ENCODE data around the gene CNN2. TPM values are rescaled to one million over a fixed set of nuclear protein-coding genes. Genes with fewer than 3 reads are reported as not detected.

CNN2 gene
- total RNA-seq, 1 experiment from 2014 or later, result 194 TPM

DNA sequence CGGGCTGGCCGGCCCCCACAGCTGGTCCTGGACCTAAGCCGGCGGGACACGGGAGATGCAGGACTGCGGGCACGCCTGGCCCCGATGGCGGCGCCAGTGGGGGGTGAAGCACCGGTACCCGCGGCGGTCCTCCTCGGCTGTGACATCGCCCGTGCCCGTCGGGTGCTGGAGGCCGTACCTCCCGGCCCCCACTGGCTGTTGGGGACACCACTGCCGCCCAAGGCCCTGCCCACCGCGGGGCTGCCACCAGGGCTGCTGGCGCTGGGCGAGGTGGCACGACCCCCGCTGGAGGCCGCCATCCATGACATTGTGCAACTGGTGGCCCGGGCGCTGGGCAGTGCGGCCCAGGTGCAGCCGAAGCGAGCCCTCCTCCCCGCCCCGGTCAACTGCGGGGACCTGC lies 23.1 kb upstream of the CNN2 start:
- Mint-ChIP-seq H3K27ac (ENCODE audit: unreplicated experiment) (no peak overlapping the region), H3K4me3 (ENCODE audit: unreplicated experiment) (no peak overlapping the region), H3K36me3 (ENCODE audit: insufficient read depth, unreplicated experiment) (peaks cover 36% of the 10 kb centered on the region), H3K4me1 (ENCODE audit: low read depth, unreplicated experiment) (no peaks in the 10 kb centered on the region), H3K27me3 (ENCODE audit: insufficient read depth, unreplicated experiment) (peaks cover 12% of the 10 kb centered on the region), H3K9me3 (ENCODE audit: unreplicated experiment) (no peaks in the 10 kb centered on the region)
- Histone ChIP-seq H3K9me3 (no peaks in the 10 kb centered on the region), H3K27me3 (replicated peaks; ENCODE audit: control insufficient read depth, insufficient read depth, low read length) (peaks cover 2% of the 10 kb centered on the region; the same call in 1 of the 2 replicates), H3K36me3 (ENCODE audit: control insufficient read depth, insufficient read depth, low read length) (no peaks in the 10 kb centered on the region), H3K4me3 (ENCODE audit: low read depth, low read length) (no peak overlapping the region), H3K4me1 (peaks cover 9% of the 10 kb centered on the region; the same call in 1 of the 2 replicates)
- BruUV-seq (replicated peaks), result no TSS peak
- ChIA-PET CTCF (no interaction called here), POLR2A (no interaction called here)
- no peak for DNase-seq
- intact Hi-C loops (cut with micrococcal nuclease; ENCODE audit: unreplicated experiment), result no loop called here
- TF ChIP-seq, protein P1, sequence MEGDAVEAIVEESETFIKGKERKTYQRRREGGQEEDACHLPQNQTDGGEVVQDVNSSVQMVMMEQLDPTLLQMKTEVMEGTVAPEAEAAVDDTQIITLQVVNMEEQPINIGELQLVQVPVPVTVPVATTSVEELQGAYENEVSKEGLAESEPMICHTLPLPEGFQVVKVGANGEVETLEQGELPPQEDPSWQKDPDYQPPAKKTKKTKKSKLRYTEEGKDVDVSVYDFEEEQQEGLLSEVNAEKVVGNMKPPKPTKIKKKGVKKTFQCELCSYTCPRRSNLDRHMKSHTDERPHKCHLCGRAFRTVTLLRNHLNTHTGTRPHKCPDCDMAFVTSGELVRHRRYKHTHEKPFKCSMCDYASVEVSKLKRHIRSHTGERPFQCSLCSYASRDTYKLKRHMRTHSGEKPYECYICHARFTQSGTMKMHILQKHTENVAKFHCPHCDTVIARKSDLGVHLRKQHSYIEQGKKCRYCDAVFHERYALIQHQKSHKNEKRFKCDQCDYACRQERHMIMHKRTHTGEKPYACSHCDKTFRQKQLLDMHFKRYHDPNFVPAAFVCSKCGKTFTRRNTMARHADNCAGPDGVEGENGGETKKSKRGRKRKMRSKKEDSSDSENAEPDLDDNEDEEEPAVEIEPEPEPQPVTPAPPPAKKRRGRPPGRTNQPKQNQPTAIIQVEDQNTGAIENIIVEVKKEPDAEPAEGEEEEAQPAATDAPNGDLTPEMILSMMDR (IDR thresholded peaks at IDR 0.05; ENCODE audit: insufficient read depth in 1 of 2, low read depth in 1 of 2, low read length in 1 of 2, severe bottlenecking in 1 of 2, unreplicated experiment in 1 of 2), result no peak

DNA sequence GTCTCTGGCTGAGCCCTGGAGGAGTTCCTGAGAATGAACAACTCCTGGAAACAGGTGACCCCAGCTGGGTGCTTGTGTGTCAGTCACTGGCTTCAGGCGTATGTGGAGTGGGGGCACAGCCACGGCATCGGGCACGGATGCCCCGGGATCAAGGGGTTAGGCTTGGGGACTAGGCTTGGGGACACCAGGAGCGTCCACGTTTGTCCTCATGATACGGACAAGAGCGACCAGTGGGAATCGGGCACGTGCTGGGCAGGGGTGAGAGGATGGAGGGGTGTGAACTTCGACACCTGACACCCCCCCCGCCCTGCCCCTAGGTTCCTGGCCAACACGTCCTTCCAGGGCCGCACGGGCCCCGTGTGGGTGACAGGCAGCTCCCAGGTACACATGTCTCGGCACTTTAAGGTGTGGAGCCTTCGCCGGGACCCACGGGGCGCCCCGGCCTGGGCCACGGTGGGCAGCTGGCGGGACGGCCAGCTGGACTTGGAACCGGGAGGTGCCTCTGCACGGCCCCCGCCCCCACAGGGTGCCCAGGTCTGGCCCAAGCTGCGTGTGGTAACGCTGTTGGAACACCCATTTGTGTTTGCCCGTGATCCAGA lies 22.1 kb upstream of the CNN2 start:
- no peaks in the 10 kb centered on the region for H3K4me1 Mint-ChIP-seq (ENCODE audit: low read depth, unreplicated experiment)

DNA sequence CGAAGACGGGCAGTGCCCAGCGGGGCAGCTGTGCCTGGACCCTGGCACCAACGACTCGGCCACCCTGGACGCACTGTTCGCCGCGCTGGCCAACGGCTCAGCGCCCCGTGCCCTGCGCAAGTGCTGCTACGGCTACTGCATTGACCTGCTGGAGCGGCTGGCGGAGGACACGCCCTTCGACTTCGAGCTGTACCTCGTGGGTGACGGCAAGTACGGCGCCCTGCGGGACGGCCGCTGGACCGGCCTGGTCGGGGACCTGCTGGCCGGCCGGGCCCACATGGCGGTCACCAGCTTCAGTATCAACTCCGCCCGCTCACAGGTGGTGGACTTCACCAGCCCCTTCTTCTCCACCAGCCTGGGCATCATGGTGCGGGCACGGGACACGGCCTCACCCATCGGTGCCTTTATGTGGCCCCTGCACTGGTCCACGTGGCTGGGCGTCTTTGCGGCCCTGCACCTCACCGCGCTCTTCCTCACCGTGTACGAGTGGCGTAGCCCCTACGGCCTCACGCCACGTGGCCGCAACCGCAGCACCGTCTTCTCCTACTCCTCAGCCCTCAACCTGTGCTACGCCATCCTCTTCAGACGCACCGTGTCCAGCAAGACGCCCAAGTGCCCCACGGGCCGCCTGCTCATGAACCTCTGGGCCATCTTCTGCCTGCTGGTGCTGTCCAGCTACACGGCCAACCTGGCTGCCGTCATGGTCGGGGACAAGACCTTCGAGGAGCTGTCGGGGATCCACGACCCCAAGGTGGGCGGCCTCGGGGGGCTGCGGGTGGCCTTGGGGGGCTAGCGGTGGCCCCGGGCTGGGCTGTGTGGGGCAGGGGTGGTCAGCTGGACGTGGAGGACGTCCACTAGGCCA lies 21.4 kb upstream of the CNN2 start:
- no peaks in the 10 kb centered on the region for H3K4me1 Mint-ChIP-seq (ENCODE audit: low read depth, unreplicated experiment)
- ChIA-PET POLR2A (no interaction called here), CTCF (no interaction called here)
- Histone ChIP-seq H3K36me3 (ENCODE audit: control insufficient read depth, insufficient read depth, low read length) (no peaks in the 10 kb centered on the region), H3K4me1 (peaks cover 9% of the 10 kb centered on the region; the same call in 1 of the 2 replicates), H3K4me3 (ENCODE audit: low read depth, low read length) (no peak overlapping the region), H3K9me3 (no peaks in the 10 kb centered on the region), H3K27me3 (replicated peaks; ENCODE audit: control insufficient read depth, insufficient read depth, low read length) (no peaks in the 10 kb centered on the region)
- no peak overlapping the region for H3K27ac Mint-ChIP-seq (ENCODE audit: unreplicated experiment)
- TF ChIP-seq, protein P1 (IDR thresholded peaks at IDR 0.05; ENCODE audit: insufficient read depth in 1 of 2, low read depth in 1 of 2, low read length in 1 of 2, severe bottlenecking in 1 of 2, unreplicated experiment in 1 of 2), result no peak
- intact Hi-C loops (cut with micrococcal nuclease; ENCODE audit: unreplicated experiment), result no loop called here
- BruUV-seq (replicated peaks), result no TSS peak
- H3K36me3 Mint-ChIP-seq (ENCODE audit: insufficient read depth, unreplicated experiment), result peaks cover 30% of the 10 kb centered on the region
- no peaks in the 10 kb centered on the region for H3K9me3 Mint-ChIP-seq (ENCODE audit: unreplicated experiment)
- H3K4me3 Mint-ChIP-seq (ENCODE audit: unreplicated experiment), result no peak overlapping the region
- no peak for DNase-seq
- H3K27me3 Mint-ChIP-seq (ENCODE audit: insufficient read depth, unreplicated experiment), result peaks cover 7% of the 10 kb centered on the region

More for the DNA sequence above, 22.1 kb upstream of the CNN2 start:
- DNase-seq, result no peak
- Mint-ChIP-seq H3K27me3 (ENCODE audit: insufficient read depth, unreplicated experiment) (peaks cover 8% of the 10 kb centered on the region), H3K9me3 (ENCODE audit: unreplicated experiment) (no peaks in the 10 kb centered on the region), H3K27ac (ENCODE audit: unreplicated experiment) (no peak overlapping the region), H3K4me3 (ENCODE audit: unreplicated experiment) (no peak overlapping the region), H3K36me3 (ENCODE audit: insufficient read depth, unreplicated experiment) (peaks cover 30% of the 10 kb centered on the region)
- Histone ChIP-seq H3K9me3 (no peaks in the 10 kb centered on the region), H3K27me3 (replicated peaks; ENCODE audit: control insufficient read depth, insufficient read depth, low read length) (peaks cover 1% of the 10 kb centered on the region; the same call in 1 of the 2 replicates), H3K4me3 (ENCODE audit: low read depth, low read length) (no peak overlapping the region), H3K4me1 (peaks cover 9% of the 10 kb centered on the region; the same call in 1 of the 2 replicates), H3K36me3 (ENCODE audit: control insufficient read depth, insufficient read depth, low read length) (no peaks in the 10 kb centered on the region)
- ChIA-PET POLR2A (no interaction called here), CTCF (no interaction called here)
- TF ChIP-seq, protein P1 (IDR thresholded peaks at IDR 0.05; ENCODE audit: insufficient read depth in 1 of 2, low read depth in 1 of 2, low read length in 1 of 2, severe bottlenecking in 1 of 2, unreplicated experiment in 1 of 2), result no peak
- intact Hi-C loops (cut with micrococcal nuclease; ENCODE audit: unreplicated experiment), result no loop called here
- BruUV-seq (replicated peaks), result no TSS peak
